HG02970 (cell line): ENCODE results near the gene GATM.
"Not testable (repeated sequence)": the region's sequence is repeated elsewhere in the genome, so short reads cannot be mapped to it uniquely, and the experiment has no call there.

ENCODE experiments used
- ATAC-seq: cut with Tn5 transposase; IDR thresholded peaks from one replicate; pipeline ENCODE4 v1.9.1; 2021; ENCODE audit warnings: mild to moderate bottlenecking, moderate library complexity, moderate number of reproducible peaks; ENCODE audit not compliant: unreplicated experiment, low FRiP score

GATM gene

DNA sequence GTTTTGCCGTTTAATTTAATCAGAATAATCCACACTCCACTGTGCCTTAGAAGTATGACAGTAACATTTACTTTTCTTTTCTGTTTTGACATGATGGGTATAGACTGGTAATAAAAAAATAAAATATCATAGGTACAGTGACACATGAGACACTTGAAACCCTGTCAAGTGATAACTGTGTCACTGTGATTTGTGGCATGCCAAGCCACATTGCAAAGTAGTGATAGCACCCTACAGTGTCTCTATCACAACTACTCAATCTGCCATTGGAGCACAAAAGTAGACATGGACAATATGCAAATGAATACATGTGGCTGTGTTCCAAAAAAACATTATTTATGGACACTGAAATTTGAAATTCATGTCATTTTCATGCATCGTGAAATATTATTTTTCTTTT lies 22.5 kb downstream of the GATM start:
- ATAC-seq = no peak

DNA sequence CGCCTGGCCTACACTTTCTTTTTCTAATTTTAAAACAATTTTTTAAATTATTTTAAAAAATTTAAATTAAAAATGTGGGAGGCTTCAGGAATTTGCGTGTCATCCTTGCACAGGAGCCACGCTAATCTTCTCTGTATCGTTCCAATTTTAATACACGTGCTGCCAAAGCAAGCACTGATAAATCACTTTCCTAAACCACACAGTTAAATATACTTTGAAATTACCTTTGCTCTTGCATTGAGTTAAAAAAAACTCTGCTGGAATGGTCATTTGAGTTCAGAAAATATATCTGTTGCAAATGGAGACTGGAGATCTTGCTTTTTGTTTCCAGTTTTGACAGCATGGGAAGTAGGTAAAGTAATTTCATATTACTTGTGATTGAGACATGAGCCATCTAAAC lies 23.6 kb downstream of the GATM start:
- no peak for ATAC-seq

DNA sequence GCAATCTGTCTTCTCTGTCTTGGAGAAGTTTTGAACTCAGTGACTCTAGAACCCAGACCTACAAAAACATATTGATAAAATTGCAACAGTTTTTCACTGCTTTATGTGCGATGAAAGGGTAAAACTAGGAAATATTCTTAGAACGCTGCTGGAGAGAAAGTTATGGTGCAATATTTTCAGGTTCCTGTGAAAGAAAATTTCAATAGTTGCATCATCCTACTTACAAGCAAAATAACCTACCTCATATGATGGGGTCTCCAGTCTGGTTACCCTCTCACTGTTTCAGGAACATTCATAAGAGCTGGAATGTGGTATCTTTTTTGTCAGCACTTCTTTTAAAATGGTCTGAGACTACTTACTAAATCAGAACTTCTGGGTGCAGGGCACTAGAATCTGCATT lies 27.1 kb downstream of the GATM start:
- no peak for ATAC-seq

DNA sequence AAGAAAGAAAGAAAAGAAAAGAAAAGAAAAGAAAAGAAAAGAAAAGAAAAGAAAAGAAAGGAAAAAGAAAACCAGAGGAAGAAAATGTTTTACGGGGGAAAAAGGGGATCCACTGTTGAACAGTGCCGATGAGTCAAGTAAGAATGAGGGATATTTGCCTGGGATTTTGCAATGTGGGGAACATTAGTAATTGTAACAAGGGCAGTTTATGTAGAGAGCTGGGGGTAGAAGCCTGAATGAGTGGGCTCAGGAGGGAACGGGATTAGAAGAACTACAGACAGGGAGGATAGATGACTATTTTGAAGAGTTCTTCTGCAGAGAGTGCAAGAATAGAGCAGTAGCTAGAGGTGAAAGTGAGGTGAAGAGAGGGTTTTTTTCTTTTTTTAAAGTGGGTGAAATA lies 28.7 kb downstream of the GATM start:
- ATAC-seq = no peak

DNA sequence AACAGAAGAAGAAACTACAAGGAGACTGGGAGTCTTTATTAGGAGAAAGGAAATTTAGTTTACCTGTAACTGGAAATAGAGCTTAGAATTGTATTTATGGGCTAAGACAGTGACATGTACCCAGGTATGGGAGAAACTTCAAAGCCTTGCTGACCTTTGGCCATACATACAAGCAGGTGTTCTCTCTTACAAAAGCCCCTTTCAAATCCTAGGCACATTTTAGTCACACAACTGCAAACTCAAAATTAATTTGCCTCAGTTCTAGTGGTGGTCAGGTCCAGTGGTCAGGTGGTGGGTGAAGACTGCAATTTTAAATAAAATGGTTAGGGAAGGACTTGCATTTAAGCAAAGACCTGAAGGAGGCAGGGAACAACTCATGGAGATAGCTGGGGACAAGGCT lies 30.4 kb downstream of the GATM start:
- ATAC-seq = no peak

DNA sequence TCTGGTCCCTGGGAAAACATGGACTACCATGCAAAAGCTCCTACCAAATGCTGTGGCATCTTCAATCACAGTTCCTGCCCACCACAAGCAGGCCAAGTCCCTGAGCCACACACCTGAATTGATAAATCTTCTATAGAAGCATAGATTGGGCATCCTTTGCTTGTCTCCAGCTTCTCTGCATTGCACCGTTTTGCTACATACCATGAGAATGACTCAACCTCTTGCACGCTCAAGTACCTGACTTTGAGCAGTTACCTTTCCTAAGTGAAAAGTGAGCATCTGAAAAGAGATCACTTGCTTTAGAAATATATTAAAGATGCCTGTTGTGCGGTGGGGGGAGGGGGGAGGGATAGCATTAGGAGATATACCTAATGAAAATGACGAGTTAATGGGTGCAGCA lies 31.3 kb downstream of the GATM start:
- ATAC-seq = no peak

DNA sequence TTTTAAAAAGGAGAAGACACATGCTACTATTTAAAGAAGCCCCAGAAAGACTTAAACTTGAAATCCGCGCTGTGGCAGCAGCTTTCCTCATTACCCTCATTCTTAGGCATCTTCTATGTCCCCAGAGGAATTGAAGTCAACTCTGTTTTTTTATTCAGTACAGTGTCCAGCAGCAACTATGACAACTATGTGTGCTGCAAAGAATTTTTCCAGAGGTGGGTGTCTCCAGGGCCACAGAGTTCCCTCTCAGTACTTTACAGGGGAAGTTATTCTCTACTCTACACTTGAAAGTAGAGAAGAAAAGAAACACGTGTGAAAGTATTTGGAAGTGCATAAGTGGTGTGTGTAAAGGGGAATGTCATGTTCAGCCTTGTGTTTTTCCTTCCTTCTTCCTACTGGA lies 32.0 kb downstream of the GATM start:
- ATAC-seq = no peak

DNA sequence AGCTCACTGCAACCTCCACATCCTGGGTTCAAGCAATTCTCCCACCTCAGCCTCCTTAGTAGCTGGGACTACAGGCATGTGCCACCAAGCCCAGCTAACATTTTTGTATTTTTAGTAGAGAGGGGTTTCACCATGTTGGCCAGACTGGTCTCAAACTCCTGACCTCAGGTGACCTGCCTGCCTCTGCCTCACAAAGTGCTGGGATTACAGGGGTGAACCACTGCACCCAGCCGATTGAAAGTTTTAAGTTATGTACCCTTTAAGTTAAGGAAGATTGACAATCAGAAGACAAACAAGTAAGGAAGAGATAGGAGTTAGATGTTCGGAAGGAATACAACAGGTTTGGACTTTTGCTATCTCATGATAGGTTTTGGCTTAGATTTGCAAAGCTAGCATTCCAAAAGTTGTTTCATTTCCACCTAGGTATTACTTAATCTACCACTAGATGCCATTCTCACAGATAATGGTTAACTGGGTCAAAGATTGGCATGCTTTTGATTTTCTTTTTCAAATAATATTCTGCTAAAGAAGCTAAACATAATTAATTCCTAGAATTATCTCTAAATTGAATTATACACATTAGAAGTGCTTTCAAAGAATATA lies 35.0 kb downstream of the GATM start:
- ATAC-seq = no peak

DNA sequence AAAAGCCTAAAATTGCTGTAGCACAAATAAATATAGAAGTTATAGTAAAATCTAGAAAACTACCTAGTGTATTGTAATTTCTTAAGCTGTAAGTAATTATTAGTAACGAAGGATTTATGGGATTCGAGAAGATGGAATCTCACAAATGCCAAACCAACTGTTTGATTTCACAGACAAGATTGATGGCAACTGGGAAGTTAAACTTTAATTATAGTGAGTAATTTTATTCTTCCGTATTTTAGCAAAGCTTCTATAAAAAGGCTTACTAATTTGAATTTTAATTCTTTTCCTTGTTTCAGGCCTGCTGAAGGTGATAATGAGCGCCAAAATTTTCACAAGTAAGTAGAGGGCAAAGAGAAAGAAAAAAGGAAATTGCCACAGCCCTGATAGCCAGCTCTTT lies 36.6 kb downstream of the GATM start:
- no peak for ATAC-seq

DNA sequence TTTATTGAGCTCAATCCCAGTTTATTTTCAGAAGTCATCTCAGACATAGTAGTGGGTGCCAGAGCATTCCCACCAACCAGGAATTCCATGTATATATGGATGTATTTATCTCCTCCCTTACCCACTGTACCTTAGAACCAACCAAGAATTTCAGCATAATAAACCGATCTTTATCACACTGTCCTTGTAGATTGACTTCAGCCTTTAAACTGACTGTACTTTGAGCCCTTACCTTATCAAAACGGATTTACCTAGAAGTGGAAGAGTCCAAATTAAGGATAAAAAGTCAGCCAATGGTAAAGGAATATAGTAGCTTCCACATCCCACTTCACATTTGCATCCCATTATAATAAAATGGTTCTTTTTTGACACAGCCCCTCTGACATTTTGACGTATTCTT lies 37.9 kb downstream of the GATM start:
- ATAC-seq = no peak

DNA sequence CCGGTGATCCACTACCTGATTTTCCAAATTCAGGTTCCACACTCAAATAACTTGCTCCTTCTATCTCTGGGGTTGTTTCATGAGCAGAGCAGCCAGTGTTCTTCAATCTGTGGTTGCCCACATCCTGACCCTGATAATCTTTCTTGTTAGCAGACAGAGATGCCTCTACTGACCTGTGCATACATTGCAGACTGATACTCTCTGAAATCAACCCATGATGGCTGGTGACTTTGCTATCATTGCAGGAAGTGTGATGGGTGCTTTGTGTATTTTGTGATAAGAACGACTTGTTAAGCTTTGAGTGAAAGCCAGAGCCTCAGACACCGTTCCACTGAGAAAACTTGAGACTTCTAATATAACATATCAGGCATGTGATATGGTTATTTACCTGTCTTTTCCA lies 39.9 kb downstream of the GATM start:
- no peak for ATAC-seq

DNA sequence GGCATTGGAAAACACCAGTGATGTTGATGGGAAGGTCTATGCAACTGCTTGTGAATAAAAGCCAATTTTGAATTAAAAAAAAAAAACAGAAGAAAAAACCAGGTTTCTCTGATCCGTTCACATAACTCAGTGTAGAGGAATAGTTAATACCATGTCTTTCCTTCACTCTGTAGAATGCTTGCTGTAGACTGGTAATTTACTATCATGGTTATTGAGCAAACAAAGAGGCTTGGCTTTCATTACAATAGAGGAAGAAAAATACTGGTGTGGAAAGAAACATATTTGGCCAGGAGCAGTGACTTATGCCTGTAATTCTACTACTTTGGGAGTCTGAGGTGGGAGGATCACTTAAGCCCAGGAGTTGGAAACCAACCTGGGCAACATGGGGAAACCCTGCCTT lies 41.1 kb downstream of the GATM start:
- no peak for ATAC-seq

DNA sequence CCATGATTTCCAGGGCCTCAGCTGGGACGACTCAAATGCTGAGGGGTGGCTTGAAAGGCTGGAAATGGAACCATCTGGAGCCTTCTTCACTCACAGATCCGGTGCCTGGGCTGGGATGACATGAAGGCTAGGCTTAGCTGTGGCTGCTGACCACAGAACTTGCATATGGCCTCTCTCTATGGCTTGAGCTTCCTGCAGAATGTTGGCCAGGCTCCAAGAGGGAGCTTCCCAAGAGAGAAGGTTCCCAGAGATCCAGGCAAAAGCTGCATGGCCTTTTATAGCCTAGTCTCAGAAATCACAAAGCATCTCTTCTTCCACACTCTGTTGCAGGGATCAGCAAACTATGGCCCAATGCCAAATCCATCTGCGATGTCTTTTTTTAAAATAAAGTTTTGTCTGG lies 44.8 kb downstream of the GATM start:
- ATAC-seq = no peak

DNA sequence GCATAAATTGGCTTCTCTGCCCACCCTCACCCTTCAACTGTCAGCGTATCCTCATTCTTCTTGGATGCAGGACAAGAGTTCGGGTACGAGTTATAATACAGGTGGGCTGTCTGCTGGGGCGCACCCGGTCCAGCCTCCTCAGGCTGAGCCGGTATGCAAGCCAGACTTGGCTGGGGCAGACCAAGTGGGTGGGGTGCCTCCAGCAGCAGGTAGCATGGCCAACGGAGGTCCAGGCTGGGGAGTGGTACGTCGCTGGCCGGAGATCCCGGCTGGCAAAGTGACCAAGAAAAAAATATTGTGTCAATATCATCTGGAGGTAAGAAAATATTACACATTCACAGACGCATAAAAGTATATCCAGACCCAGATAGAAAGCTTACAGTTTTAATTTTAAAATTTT lies 45.6 kb downstream of the GATM start:
- no peak for ATAC-seq

DNA sequence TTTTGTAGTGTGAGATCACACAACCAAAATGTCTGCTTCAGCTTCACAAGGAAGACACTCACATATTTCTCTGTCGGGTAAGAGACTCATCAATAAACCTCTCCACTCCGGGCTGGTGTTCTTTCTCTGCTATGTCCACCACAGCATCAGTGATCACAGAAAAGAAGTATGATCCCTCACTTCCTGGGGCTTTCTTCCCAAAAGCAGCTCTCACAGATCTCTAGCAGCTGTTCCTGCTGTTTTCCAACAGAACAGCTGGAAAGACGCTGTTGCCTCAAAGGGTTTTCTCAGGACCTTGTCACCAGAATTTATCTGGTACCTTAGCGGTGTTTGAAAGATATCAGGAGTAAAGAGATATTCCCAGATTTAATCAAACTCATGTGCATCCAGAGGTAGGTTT lies 46.4 kb downstream of the GATM start:
- no peak for ATAC-seq

DNA sequence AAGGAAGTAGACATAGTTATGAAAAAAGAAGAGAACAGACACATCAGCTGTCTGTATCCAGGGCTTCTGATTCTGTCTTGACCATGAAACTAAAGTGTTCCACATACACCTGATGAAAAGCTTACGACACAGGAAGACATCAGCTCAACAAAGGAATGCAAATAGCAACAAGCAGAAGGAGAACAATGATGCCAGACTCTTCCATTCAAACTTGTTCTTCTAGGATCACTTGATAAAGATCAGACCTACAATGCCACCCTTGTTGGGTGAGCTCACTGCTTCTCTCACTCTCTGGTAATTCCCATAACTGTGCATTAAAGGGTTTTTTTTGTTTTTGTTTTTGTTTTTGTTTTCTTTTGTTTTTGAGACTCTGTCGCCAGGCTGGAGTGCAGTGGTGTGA lies 49.7 kb downstream of the GATM start:
- ATAC-seq = no peak

DNA sequence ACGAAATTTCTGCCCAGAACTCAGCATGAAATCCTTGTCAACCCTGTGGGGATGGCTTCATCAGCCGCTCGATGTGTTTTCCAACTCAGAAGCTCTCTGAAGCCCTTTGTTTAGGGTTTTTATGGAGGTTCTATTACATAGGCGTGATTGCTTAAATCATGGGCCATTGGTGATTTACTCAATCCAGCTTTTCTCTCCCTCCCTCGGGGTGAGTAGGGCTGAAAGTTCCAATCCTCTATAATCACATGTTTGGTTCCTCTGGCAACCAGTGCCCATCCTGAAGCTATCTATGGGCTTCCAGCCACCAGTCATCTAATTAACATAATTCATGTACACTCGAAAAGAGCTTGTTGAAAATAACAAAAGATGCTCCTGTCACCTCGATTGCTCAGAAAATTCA lies 51.6 kb downstream of the GATM start:
- no peak for ATAC-seq

DNA sequence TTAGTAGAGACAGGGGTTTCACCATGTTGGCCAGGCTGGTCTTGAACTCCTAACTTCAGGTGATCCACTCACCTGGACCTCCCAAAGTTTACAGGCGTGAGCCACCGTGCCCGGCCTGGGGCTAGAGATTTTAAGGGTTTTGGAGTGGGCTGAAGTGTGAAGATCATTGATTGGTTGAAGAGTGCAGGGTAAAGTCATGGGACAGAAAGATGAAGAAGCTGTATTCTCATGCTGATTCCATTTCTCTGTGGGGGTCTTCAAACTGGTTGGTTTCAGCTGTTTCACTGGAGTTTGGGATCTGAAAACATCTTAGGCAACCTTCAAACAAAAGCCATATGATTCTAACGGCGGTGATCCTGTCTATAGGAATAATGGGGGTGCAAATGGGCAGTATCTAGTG lies 52.1 kb downstream of the GATM start:
- no peak for ATAC-seq

DNA sequence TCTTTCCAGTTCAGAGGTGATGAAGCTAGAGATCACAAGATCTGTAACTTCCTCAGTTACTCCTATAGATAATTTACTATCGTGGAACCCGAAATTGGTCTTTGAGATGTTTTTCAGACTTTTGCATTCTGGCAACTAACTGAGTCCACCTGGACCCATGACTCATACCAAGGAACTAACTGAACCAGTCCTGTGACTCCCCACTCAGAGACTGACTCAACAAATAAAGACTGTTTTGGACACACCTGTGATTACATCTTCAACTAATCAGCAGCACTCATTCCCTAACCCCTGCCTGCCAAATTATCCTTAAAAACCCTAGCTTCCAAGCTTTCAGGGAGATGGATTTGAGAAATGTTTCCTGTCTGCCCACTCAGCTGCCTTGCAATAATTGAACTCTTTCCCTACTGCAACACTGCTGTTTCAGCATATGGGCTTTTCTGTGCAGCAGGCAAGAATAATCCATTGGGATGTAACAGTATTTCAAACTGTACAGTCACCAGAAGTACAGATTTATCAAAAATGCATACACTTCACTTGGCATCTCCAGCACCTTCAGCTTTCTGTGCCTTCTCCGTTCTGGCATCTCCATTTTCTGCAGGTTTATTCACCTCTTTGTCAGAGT lies 57.7 kb downstream of the GATM start:
- no peak for ATAC-seq

DNA sequence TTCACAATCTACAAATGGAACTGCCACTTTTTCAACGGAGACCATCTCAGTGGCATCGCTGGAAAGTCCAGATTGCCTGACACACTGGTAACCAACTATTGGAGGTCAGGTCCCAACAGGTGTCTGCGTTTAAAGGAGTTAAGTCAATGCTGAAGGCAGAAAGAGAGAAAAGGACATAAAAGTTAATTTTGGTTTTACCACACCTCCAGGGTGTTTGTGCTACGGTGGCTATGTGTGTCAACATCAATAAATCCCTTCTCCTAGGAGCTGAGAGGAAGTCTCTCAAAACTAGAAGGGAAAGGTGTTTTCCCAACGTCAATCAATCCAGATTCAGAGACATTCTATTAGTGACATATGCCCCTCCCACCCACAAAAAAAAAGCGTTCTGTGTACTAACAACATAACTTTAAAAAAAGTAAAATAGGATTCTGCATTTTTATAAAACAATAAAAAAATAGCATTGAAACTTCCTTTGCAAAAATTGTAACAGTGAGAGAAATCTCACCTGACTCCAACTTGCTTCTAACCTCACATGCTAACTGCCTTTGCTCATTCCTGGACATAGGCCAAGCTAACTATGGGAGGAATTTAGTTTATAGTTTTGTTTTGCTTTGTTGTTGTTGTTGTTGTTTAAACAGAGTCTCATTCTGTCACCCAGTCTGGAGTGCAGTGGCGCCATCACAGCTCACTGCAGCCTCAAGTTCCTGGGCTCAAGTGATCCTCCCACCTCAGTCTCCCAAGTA lies 58.7 kb downstream of the GATM start:
- ATAC-seq = no peak

DNA sequence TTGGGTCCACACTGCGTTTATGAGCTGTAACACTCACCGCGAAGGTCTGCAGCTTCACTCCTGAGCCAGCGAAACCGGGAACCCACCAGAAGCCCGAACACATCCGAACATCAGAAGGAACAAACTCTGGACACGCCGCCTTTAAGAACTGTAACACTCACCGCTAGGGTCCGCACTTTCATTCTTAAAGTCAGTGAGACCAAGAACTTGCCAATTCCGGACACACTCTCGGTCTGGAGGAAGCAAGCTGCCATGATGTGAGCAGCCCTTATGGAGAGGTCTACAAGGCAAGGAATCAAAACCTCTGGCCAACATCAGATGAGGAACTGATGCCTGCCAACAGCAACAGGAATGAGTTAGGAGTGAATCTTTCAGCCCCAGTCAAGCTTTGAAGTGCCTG lies 63.4 kb downstream of the GATM start:
- ATAC-seq = no peak

DNA sequence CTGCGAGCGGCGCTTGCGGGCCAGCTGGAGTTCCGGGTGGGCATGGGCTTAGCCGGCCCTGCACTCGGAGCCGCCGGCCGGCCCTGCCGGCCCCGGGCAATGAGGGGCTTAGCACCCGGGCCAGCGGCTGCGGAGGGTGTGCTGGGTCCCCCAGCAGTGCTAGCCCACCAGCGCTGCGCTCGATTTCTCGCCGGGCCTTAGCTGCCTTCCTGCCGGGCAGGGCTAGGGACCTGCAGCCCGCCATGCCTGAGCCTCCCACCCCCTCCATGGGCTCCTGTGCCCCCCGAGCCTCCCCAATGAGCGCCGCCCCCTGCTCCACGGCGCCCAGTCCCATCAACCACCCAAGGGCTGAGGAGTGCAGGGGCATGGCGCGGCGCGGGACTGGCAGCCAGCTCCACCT lies 64.2 kb downstream of the GATM start:
- not testable (repeated sequence) for ATAC-seq
